A549 treated with GW870086 at 1 μM for 4 hours (cell line): ENCODE measurements around the gene SBK2. TPM values are rescaled to one million over a fixed set of nuclear protein-coding genes. Genes with fewer than 3 reads are reported as not detected.

Source experiments
- total RNA-seq: library from RNA; stranded (reverse); fragments of 200-300 nt; extraction: Qiagen RNA extraction; gene quantifications from 5 replicates; pipeline ENCODE4 v1.2.3, GENCODE V29; 2022; ENCODE audit warnings: low read depth

The SBK2 gene
- total RNA-seq: 1.3 to 2.3 TPM (median 1.8 TPM) in 5 replicates

GRCh38 chr19:55536951-55537740 lies at the start of gene SBK2:
SBK2 (minus strand) TSS chr19:55537133; CDS start chr19:55536294, 839 bp downstream.

GRCh38 chr19:55580628-55581144 lies 43.8 kb upstream of the SBK2 start, which contains the start of gene ZNF579:
ZNF579 (minus strand) TSS chr19:55580848; CDS start chr19:55579639, 1,209 bp downstream.

GRCh38 chr19:55545443-55545842 lies 8.5 kb upstream of the SBK2 start, which contains the start of gene SBK3:
SBK3 (minus strand) TSS chr19:55545543; CDS start chr19:55545543, 0 bp downstream.

GRCh38 chr19:55487924-55488687 lies 48.8 kb downstream of the SBK2 start, which contains the start of gene SSC5D:
SSC5D (plus strand) TSS chr19:55488436; CDS start chr19:55488590, 154 bp downstream.

GRCh38 chr19:55484593-55485438 lies 52.1 kb downstream of the SBK2 start, which contains the start of gene NAT14:
NAT14 (plus strand) TSS chr19:55485188; CDS start chr19:55485709, 521 bp downstream.

Other genes with a start within 250 kb of the SBK2 start
- gene TMEM150B, start 211.8 kb downstream of the SBK2 start, total RNA-seq: not detected in 5 replicates
- gene KMT5C, start 197.3 kb downstream of the SBK2 start, total RNA-seq: 3.7 to 7.5 TPM (median 5.9 TPM) in 5 replicates
- gene COX6B2, start 182.4 kb downstream of the SBK2 start, total RNA-seq: 0.57 to 1.2 TPM (median 0.81 TPM) in 5 replicates
- 0.08 to 0.33 TPM (median 0.13 TPM) in 5 replicates for gene GARIN5B, start 173.9 kb downstream of the SBK2 start, total RNA-seq
- gene IL11, start 166.7 kb downstream of the SBK2 start, total RNA-seq: 14.5 to 19.3 TPM (median 18.6 TPM) in 5 replicates
- gene TMEM190, start 160.3 kb downstream of the SBK2 start, total RNA-seq: 0.94 to 2.2 TPM (median 1.7 TPM) in 5 replicates
- gene TMEM238, start 152.8 kb downstream of the SBK2 start, total RNA-seq: 2.8 to 9.2 TPM (median 7.0 TPM) in 5 replicates
- gene RPL28, start 151.2 kb downstream of the SBK2 start, total RNA-seq: 2,491 to 3,078 TPM (median 2,623 TPM) in 5 replicates
- gene UBE2S, start 129.3 kb downstream of the SBK2 start, total RNA-seq: 343 to 483 TPM (median 443 TPM) in 5 replicates
- gene SHISA7, start 93.8 kb downstream of the SBK2 start, total RNA-seq: not detected in 5 replicates
- 51.3 to 61.4 TPM (median 58.4 TPM) in 5 replicates for gene ISOC2, start 75.5 kb downstream of the SBK2 start, total RNA-seq
- gene C19orf85, start 72.4 kb downstream of the SBK2 start, total RNA-seq: not detected in 5 replicates
- 4.5 to 7.2 TPM (median 6.7 TPM) in 5 replicates for gene ZNF628, start 60.5 kb downstream of the SBK2 start, total RNA-seq
- gene NAT14, start 51.9 kb downstream of the SBK2 start, total RNA-seq: 34.8 to 57.0 TPM (median 55.0 TPM) in 5 replicates
- gene SSC5D, start 48.7 kb downstream of the SBK2 start, total RNA-seq: 0.35 to 0.82 TPM (median 0.57 TPM) in 5 replicates
- gene SBK3, start 8.4 kb upstream of the SBK2 start, total RNA-seq: 1.3 to 1.9 TPM (median 1.6 TPM) in 5 replicates
- gene ZNF579, start 43.7 kb upstream of the SBK2 start, total RNA-seq: 20.1 to 37.6 TPM (median 28.4 TPM) in 5 replicates
- 20.5 to 24.3 TPM (median 23.6 TPM) in 5 replicates for gene FIZ1, start 62.4 kb upstream of the SBK2 start, total RNA-seq
- 12.5 to 17.5 TPM (median 16.0 TPM) in 5 replicates for gene ZNF524, start 63.2 kb upstream of the SBK2 start, total RNA-seq
- gene ZNF865, start 68.5 kb upstream of the SBK2 start, total RNA-seq: 7.6 to 13.0 TPM (median 12.1 TPM) in 5 replicates
- gene ZNF784, start 87.4 kb upstream of the SBK2 start, total RNA-seq: 4.8 to 6.1 TPM (median 5.3 TPM) in 5 replicates
- 31.0 to 51.4 TPM (median 48.6 TPM) in 5 replicates for gene ZNF580, start 103.9 kb upstream of the SBK2 start, total RNA-seq
- gene ZNF581, start 106.5 kb upstream of the SBK2 start, total RNA-seq: 39.2 to 55.8 TPM (median 47.7 TPM) in 5 replicates
- 13.7 to 19.1 TPM (median 18.0 TPM) in 5 replicates for gene CCDC106, start 111.1 kb upstream of the SBK2 start, total RNA-seq
- gene U2AF2, start 117.9 kb upstream of the SBK2 start, total RNA-seq: 260 to 300 TPM (median 285 TPM) in 5 replicates
- 130 to 211 TPM (median 195 TPM) in 5 replicates for gene EPN1, start 138.1 kb upstream of the SBK2 start, total RNA-seq
- gene NLRP9, start 201.3 kb upstream of the SBK2 start, total RNA-seq: not detected in 5 replicates
- gene RFPL4A, start 222.0 kb upstream of the SBK2 start, total RNA-seq: 0.53 to 1.2 TPM (median 0.97 TPM) in 5 replicates
- gene RFPL4AL1, start 232.0 kb upstream of the SBK2 start, total RNA-seq: 0.23 to 0.49 TPM (median 0.38 TPM) in 3 of 5 replicates, not detected in the others